Loucy (cell line): ENCODE results near the gene C1orf232.

Experiments used
- CTCF ChIP-seq: fragments of 200-600 bp; sonication (generic); conservative IDR thresholded peaks from 2 replicates; pipeline ENCODE4 v1.5.1; 2014; ENCODE audit warnings: mild to moderate bottlenecking, antibody characterized with exemption, low read length
- EZH2phosphoT487 ChIP-seq: fragments of 200-600 bp; IDR thresholded peaks from 2 replicates; pipeline ENCODE4 v1.6.1; 2018; ENCODE audit warnings: antibody characterized with exemption, mild to moderate bottlenecking, moderate library complexity, borderline replicate concordance

GRCh38 chr1:26170472-26170821 is 1.7 kb upstream of the C1orf232 start:
- TF ChIP-seq CTCF (no peak), EZH2phosphoT487 (no peak)
